Activated CD4-positive, CD25-positive, alpha-beta regulatory T cell treated with anti-CD3 and anti-CD28 coated beads, Interleukin-2, amount 50 U/mL, for 72 hours (primary cell): ENCODE results near the gene FNIP2.
"Not testable (repeated sequence)": the region's sequence is repeated elsewhere in the genome, so short reads cannot be mapped to it uniquely, and the experiment has no call there.

Experiments
- DNase-seq: peaks from one replicate; pipeline ENCODE4 v3.0.0; 2021

FNIP2 gene

GRCh38 chr4:158768555-158769174 is at the start of gene FNIP2:
Gene FNIP2, plus strand, starts transcription at chr4:158769026. Its CDS starts 187 bp downstream, at chr4:158769213.
- DNase-seq = peak; percentile 72

GRCh38 chr4:158721680-158722079 is 47.1 kb upstream of the FNIP2 start:
- no peak for DNase-seq

- no peak for DNase-seq
These were observed 46.4 kb upstream of the FNIP2 start for GRCh38 chr4:158722291-158722916.

- DNase-seq = peak; percentile 83
These were observed 45.7 kb upstream of the FNIP2 start, which contains the start of gene PPID for GRCh38 chr4:158722917-158723793. Gene PPID, minus strand, starts transcription at chr4:158723396. Its CDS starts 108 bp downstream, at chr4:158723288.

GRCh38 chr4:158724637-158725036 is 44.2 kb upstream of the FNIP2 start:
- no peak for DNase-seq

- no peak for DNase-seq
These were observed 42.2 kb upstream of the FNIP2 start for GRCh38 chr4:158726633-158727032.

- DNase-seq = no peak
These were observed 40.6 kb upstream of the FNIP2 start for GRCh38 chr4:158728236-158728635.

GRCh38 chr4:158729716-158730559 is 38.9 kb upstream of the FNIP2 start:
- DNase-seq = no peak

- DNase-seq = no peak
These were observed 30.0 kb upstream of the FNIP2 start for GRCh38 chr4:158738866-158739265.

GRCh38 chr4:158739600-158739999 is 29.2 kb upstream of the FNIP2 start:
- no peak for DNase-seq

GRCh38 chr4:158741326-158742021 is 27.4 kb upstream of the FNIP2 start:
- no peak for DNase-seq

- DNase-seq = not testable (repeated sequence)
These were observed 22.3 kb upstream of the FNIP2 start for GRCh38 chr4:158746537-158746936.

- DNase-seq = no peak
These were observed 18.4 kb upstream of the FNIP2 start for GRCh38 chr4:158750379-158750778.

GRCh38 chr4:158754385-158755180 is 14.2 kb upstream of the FNIP2 start:
- no peak for DNase-seq

GRCh38 chr4:158755819-158756218 is 13.0 kb upstream of the FNIP2 start:
- not testable (repeated sequence) for DNase-seq

- DNase-seq = no peak
These were observed 12.2 kb upstream of the FNIP2 start for GRCh38 chr4:158756588-158756987.

- no peak for DNase-seq
These were observed 10.7 kb upstream of the FNIP2 start for GRCh38 chr4:158758142-158758541.

- DNase-seq = no peak
These were observed 10.1 kb upstream of the FNIP2 start for GRCh38 chr4:158758703-158759102.

GRCh38 chr4:158759539-158759938 is 9.3 kb upstream of the FNIP2 start:
- DNase-seq = not testable (repeated sequence)

- no peak for DNase-seq
These were observed 8.0 kb upstream of the FNIP2 start for GRCh38 chr4:158760866-158761265.

- no peak for DNase-seq
These were observed 6.3 kb upstream of the FNIP2 start for GRCh38 chr4:158762553-158762952.
